GM23248 (cell line): ENCODE data around the gene ADAM19.

Experiments used
- EZH2 ChIP-seq: fragments of 200-600 bp; sonication (generic); IDR thresholded peaks from 2 replicates; pipeline ENCODE4 v1.6.1; 2018; ENCODE audit warnings: antibody characterized with exemption, mild to moderate bottlenecking; ENCODE audit not compliant: insufficient read depth, poor library complexity, severe bottlenecking
- EZH2phosphoT487 ChIP-seq: fragments of 200-600 bp; sonication (generic); IDR thresholded peaks from 2 replicates; pipeline ENCODE4 v1.6.1; 2018; ENCODE audit warnings: antibody characterized with exemption, moderate library complexity, mild to moderate bottlenecking, low read depth; ENCODE audit not compliant: insufficient read depth

DNA sequence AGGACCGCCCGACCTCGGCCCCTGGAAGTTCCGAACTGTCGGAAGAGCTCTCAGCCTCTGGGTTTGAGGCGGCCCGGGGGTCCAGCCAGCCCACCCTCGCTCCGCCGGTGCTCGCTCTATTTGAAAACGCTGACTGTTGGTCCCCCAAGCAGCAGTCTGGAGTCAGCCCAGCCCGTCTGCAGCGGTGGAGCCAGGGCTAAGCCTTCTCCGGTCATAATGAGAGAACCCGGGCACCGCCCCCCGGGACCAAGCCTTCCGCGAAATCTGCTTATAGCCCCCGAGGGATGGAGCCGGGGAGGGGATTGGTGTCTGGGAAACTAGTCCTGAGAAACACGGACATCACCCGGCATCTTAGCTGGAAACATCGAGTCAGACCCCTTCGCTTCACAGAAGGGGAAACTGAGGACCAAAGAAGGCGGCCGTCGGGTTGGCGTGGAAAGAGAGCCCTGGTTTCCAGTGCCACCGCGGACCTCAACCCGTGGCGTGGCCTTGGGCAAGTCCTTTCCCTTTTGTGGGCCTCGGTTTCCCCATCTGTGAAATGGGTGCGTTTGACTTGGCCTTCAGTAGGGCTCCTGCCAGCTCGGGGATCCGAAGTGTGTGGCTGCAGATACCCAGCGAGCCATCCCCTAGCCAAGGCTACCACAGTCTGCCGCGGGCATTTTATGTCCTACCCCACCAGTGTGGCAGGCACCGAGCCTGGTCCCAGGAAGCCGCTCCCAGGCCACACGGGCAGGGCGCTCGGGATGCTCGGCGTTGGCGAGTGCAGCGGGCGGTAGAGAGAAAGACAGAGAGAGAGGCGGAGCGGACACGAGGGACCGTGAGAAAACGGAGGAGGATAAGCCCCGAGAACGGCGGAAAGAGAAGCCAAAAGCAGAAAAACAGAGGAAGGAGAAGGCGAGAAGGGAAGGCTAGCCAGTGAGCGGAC lies 857 bp downstream of the ADAM19 start:
- TF ChIP-seq EZH2 (no peak), EZH2phosphoT487 (no peak)
